OCI-LY3 (cell line): ENCODE data around the gene IL2RA.

ENCODE experiments used
- H2AFZ ChIP-seq: fragments of 200-600, 300-600 bp; shearing (Covaris generic); 2 replicates; pipeline ENCODE4 v1.6.0; 2014; ENCODE audit warnings: antibody characterized with exemption, low read depth, low read length
- H3K27ac ChIP-seq: fragments of 200-600, 300-600 bp; sonication (generic); 2 replicates; pipeline ENCODE4 v1.5.1; 2014; ENCODE audit warnings: mild to moderate bottlenecking, low read length, moderate library complexity, mixed read lengths
- H3K27me3 ChIP-seq: fragments of 200-600, 300-600 bp; sonication (generic); 2 replicates; pipeline ENCODE4 v1.6.1; 2014; ENCODE audit warnings: low read depth, low read length, mixed read lengths
- H3K36me3 ChIP-seq: fragments of 200-600, 300-600 bp; sonication (generic); replicated peaks from 2 replicates; pipeline ENCODE3; 2014; ENCODE audit warnings: low read depth, low read length, mixed read lengths
- H3K4me1 ChIP-seq: fragments of 300-600, 200-600 bp; sonication (generic); 2 replicates; pipeline ENCODE4 v1.6.1; 2014; ENCODE audit warnings: low read length, mixed read lengths
- H3K4me2 ChIP-seq: fragments of 200-600, 300-600 bp; sonication (generic); 2 replicates; pipeline ENCODE4 v1.6.1; 2014; ENCODE audit warnings: low read length, mixed read lengths
- H3K4me3 ChIP-seq: fragments of 300-600, 200-600 bp; sonication (generic); 2 replicates; pipeline ENCODE4 v1.5.1; 2014; ENCODE audit warnings: antibody characterized with exemption, mild to moderate bottlenecking, low read length, moderate library complexity
- H3K79me2 ChIP-seq: fragments of 300-600, 200-600 bp; shearing (Covaris generic); 2 replicates; pipeline ENCODE4 v1.6.1; 2014; ENCODE audit warnings: mild to moderate bottlenecking, low read length, mixed read lengths
- H3K9ac ChIP-seq: fragments of 300-600, 200-600 bp; shearing (Covaris generic); 2 replicates; pipeline ENCODE4 v1.6.0; 2014; ENCODE audit warnings: mild to moderate bottlenecking, low read length, moderate library complexity
- H3K9me3 ChIP-seq: fragments of 200-600, 300-600 bp; shearing (Covaris generic); 2 replicates; pipeline ENCODE4 v1.6.1; 2014; ENCODE audit warnings: low read length, mixed read lengths; ENCODE audit not compliant: insufficient read depth
- H4K20me1 ChIP-seq: fragments of 200-600, 300-600 bp; sonication (generic); 2 replicates; pipeline ENCODE4 v1.6.1; 2016; ENCODE audit warnings: low read length, mixed read lengths; ENCODE audit not compliant: insufficient read depth
- EZH2phosphoT487 ChIP-seq: fragments of 200-600 bp; shearing (Covaris generic); IDR thresholded peaks from 2 replicates; pipeline ENCODE4 v1.6.1; 2018; ENCODE audit warnings: antibody characterized with exemption, mixed run types, low read depth
- TF ChIP-seq, protein P1 (sequence below): fragments of 200-600, 300-600 bp; sonication (generic); IDR thresholded peaks from 2 replicates; pipeline ENCODE4 v1.5.1; 2014; ENCODE audit warnings: antibody characterized with exemption, low read length, low read depth

Gene IL2RA

DNA sequence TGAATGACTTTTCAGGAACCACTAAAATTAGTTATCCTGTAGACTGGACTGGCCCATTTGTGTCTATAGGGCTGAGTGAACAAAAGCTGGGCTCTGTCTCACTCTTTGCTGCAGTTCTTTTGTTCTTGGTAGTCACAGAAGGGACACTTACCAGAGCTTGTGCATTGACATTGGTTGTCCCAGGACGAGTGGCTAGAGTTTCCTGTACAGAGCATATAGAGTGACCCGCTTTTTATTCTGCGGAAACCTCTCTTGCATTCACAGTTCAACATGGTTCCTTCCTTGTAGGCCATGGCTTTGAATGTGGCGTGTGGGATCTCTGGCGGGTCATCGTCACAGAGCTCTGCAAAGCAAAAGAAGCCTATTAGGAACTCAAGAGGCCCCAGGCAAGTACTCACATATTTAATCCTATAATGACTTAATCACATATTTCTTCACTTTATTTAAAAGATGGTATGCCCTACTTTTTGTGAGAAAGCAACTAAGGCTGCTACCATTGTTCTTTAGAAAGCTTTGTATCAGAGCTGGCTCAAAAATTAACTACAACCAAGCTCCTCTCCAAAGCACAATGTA lies 36.4 kb downstream of the IL2RA start:
- Histone ChIP-seq H3K4me2 (no peak overlapping the region), H3K27me3 (no peaks in the 10 kb centered on the region), H2AFZ (no peak overlapping the region), H4K20me1 (no peaks in the 10 kb centered on the region), H3K79me2 (no peaks in the 10 kb centered on the region), H3K4me3 (no peak overlapping the region), H3K4me1 (no peaks in the 10 kb centered on the region), H3K27ac (no peak overlapping the region), H3K9me3 (peaks cover 7% of the 10 kb centered on the region; the same call in 1 of the 2 replicates), H3K9ac (no peak overlapping the region), H3K36me3 (peaks cover 12% of the 10 kb centered on the region)
- TF ChIP-seq, protein P1, sequence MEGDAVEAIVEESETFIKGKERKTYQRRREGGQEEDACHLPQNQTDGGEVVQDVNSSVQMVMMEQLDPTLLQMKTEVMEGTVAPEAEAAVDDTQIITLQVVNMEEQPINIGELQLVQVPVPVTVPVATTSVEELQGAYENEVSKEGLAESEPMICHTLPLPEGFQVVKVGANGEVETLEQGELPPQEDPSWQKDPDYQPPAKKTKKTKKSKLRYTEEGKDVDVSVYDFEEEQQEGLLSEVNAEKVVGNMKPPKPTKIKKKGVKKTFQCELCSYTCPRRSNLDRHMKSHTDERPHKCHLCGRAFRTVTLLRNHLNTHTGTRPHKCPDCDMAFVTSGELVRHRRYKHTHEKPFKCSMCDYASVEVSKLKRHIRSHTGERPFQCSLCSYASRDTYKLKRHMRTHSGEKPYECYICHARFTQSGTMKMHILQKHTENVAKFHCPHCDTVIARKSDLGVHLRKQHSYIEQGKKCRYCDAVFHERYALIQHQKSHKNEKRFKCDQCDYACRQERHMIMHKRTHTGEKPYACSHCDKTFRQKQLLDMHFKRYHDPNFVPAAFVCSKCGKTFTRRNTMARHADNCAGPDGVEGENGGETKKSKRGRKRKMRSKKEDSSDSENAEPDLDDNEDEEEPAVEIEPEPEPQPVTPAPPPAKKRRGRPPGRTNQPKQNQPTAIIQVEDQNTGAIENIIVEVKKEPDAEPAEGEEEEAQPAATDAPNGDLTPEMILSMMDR = no peak
- TF ChIP-seq EZH2phosphoT487 = no peak

DNA sequence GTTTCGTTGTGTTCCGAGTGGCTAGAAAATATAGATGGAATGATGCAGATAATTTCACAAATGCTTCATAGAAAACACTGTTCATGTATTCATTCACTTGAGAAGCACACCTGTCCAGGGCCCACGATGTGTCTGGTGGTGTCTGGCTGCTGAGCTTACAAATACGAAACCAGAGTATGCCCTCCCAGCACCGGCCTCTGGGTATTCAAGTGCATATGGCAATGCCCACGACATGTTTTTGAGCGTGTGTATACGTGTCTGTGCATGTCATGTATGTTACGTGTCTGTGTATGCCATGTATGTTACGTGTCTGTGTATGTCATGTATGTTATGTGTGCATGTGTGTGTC lies 37.9 kb downstream of the IL2RA start:
- Histone ChIP-seq H3K27ac (no peak overlapping the region), H3K4me2 (no peak overlapping the region), H3K27me3 (no peaks in the 10 kb centered on the region), H3K36me3 (peaks cover 9% of the 10 kb centered on the region), H3K9ac (no peak overlapping the region), H3K4me1 (no peaks in the 10 kb centered on the region), H3K4me3 (no peak overlapping the region), H3K79me2 (no peaks in the 10 kb centered on the region), H2AFZ (no peak overlapping the region), H4K20me1 (no peaks in the 10 kb centered on the region), H3K9me3 (no peaks in the 10 kb centered on the region)
- TF ChIP-seq, protein P1 = no peak
- TF ChIP-seq EZH2phosphoT487 = no peak

DNA sequence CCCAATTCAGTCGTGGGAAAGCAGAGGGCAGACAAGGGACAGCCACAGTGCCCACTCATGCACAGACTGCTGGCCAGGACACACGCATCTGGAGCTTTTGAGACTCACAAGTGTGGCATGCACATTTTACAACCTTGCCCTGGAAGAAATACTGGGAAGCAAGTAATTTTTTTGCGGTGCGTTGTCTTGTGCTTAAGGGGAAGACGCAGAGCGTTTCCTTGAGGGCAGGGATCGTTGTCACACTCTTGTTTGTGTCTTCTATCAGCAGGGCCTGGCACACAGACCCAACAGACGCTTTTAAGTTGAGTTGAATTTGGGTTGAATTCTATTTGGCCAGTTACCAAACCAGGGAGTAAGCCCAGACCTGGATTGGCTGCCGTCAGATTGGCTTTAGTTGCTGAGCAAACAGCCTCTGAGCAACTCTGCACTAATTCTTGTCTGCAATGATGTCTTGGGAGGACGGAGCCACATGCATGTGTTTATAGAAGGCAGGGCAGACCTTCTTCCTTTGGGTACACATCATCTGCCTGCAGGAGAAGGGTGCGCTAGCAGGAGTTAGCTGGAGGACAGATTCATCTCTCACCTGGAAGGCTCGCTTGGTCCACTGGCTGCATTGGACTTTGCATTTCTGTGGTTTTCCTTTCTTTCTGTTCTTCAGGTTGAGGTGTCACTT lies 38.4 kb downstream of the IL2RA start:
- TF ChIP-seq, protein P1 = no peak
- TF ChIP-seq EZH2phosphoT487 = no peak
- Histone ChIP-seq H3K27me3 (no peaks in the 10 kb centered on the region), H3K79me2 (no peaks in the 10 kb centered on the region), H3K4me3 (no peak overlapping the region), H3K4me1 (no peaks in the 10 kb centered on the region), H2AFZ (no peak overlapping the region), H4K20me1 (no peaks in the 10 kb centered on the region), H3K4me2 (no peak overlapping the region), H3K27ac (no peak overlapping the region), H3K36me3 (peaks cover 12% of the 10 kb centered on the region), H3K9me3 (no peaks in the 10 kb centered on the region), H3K9ac (no peak overlapping the region)

DNA sequence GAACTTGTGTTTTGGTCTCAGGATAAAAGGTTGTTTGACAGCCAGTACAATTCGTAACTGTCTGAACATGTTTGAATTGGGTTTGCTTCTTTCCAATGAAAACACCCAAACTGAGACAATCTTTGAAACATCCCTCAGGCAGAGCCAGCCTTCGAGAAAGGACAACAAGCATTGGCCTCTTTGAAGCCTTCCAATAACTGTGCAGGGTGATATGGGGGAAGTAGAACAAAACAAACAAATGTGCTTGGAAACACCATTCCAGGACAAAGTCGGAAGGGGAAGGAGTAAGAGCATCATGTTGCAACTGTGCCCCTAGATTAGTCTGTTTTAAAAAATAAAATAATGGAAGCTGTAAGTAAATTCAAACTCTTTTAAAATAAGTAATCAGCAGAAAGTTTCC lies 39.5 kb downstream of the IL2RA start:
- H3K4me1 ChIP-seq = no peaks in the 10 kb centered on the region
- H3K27me3 ChIP-seq = no peaks in the 10 kb centered on the region
- no peak overlapping the region for H2AFZ ChIP-seq
- H3K9me3 ChIP-seq = no peaks in the 10 kb centered on the region
- H4K20me1 ChIP-seq = no peaks in the 10 kb centered on the region
- H3K4me3 ChIP-seq = no peak overlapping the region
- H3K79me2 ChIP-seq = no peaks in the 10 kb centered on the region
- no peak overlapping the region for H3K9ac ChIP-seq
- H3K36me3 ChIP-seq = peaks cover 12% of the 10 kb centered on the region
- H3K27ac ChIP-seq = no peak overlapping the region
- no peak overlapping the region for H3K4me2 ChIP-seq
- TF ChIP-seq, protein P1 = no peak
- no peak for TF ChIP-seq EZH2phosphoT487
